H9 (cell line): ENCODE data around the gene SLC4A7. TPM values are rescaled to one million over a fixed set of nuclear protein-coding genes. Genes with fewer than 3 reads are reported as not detected.
A peak's percentile ranks its signal among the peaks of the same experiment; 100 is the strongest.

Experiments
- DNase-seq: peaks from one replicate; pipeline ENCODE4 v3.0.0-alpha.2; 2017
- H2AFZ ChIP-seq: one replicate; pipeline ENCODE4 v1.6.1; 2013; ENCODE audit warnings: mild to moderate bottlenecking, low read length, control low read depth, moderate library complexity
- H2AK5ac ChIP-seq: 2 replicates; pipeline ENCODE4 v1.6.1; 2013; ENCODE audit warnings: low read length, control low read depth, mixed read lengths; ENCODE audit not compliant: insufficient read length
- H2BK120ac ChIP-seq: one replicate; pipeline ENCODE4 v1.6.1; 2013; ENCODE audit warnings: low read depth, mild to moderate bottlenecking, low read length, control low read depth, inconsistent platforms; ENCODE audit not compliant: poor library complexity, severe bottlenecking
- H2BK12ac ChIP-seq: 2 replicates; pipeline ENCODE4 v1.6.1; 2013; ENCODE audit warnings: low read length, control low read depth, mixed read lengths, low read depth; ENCODE audit not compliant: insufficient read length
- H2BK15ac ChIP-seq: 2 replicates; pipeline ENCODE4 v1.6.1; 2013; ENCODE audit warnings: low read depth, low read length, control low read depth
- H2BK20ac ChIP-seq: one replicate; pipeline ENCODE4 v1.6.1; 2013; ENCODE audit warnings: low read depth, mild to moderate bottlenecking, low read length, control low read depth, inconsistent platforms; ENCODE audit not compliant: poor library complexity, severe bottlenecking
- H2BK5ac ChIP-seq: 2 replicates; pipeline ENCODE4 v1.6.1; 2013; ENCODE audit warnings: low read length, control low read depth, mixed read lengths; ENCODE audit not compliant: insufficient read length
- H3K14ac ChIP-seq: 2 replicates; pipeline ENCODE4 v1.6.1; 2013; ENCODE audit warnings: low read length, control low read depth; ENCODE audit not compliant: insufficient read depth
- H3K18ac ChIP-seq: 2 replicates; pipeline ENCODE4 v1.6.1; 2013; ENCODE audit warnings: low read depth, mild to moderate bottlenecking, mixed read lengths, low read length, control low read depth; ENCODE audit not compliant: insufficient read length
- H3K23ac ChIP-seq: 2 replicates; pipeline ENCODE4 v1.6.1; 2013; ENCODE audit warnings: low read length, control low read depth, mixed read lengths, low read depth; ENCODE audit not compliant: insufficient read length
- H3K23me2 ChIP-seq: 2 replicates; pipeline ENCODE4 v1.6.1; 2013; ENCODE audit warnings: low read depth, mild to moderate bottlenecking, mixed read lengths, low read length, control low read depth; ENCODE audit not compliant: insufficient read length, poor library complexity, severe bottlenecking
- H3K27ac ChIP-seq: 2 replicates; pipeline ENCODE4 v1.5.1; 2013; ENCODE audit warnings: low read length, control low read depth, mixed read lengths, low read depth; ENCODE audit not compliant: insufficient read length
- H3K27me3 ChIP-seq: 2 replicates; pipeline ENCODE4 v1.6.1; 2013; ENCODE audit warnings: low read length, control low read depth, inconsistent platforms; ENCODE audit not compliant: insufficient read depth
- H3K4ac ChIP-seq: 2 replicates; pipeline ENCODE4 v1.6.1; 2013; ENCODE audit warnings: low read depth, mild to moderate bottlenecking, control low read depth, inconsistent platforms, low read length, moderate library complexity
- H3K4me1 ChIP-seq: 2 replicates; pipeline ENCODE4 v1.6.1; 2013; ENCODE audit warnings: low read length, control low read depth, inconsistent platforms; ENCODE audit not compliant: insufficient read depth
- H3K4me2 ChIP-seq: 2 replicates; pipeline ENCODE4 v1.6.1; 2013; ENCODE audit warnings: low read length, control low read depth, mixed read lengths; ENCODE audit not compliant: insufficient read length, insufficient read depth
- H3K56ac ChIP-seq: 2 replicates; pipeline ENCODE4 v1.6.1; 2013; ENCODE audit warnings: low read depth, mild to moderate bottlenecking, mixed read lengths, low read length, control low read depth; ENCODE audit not compliant: insufficient read length
- H3K79me1 ChIP-seq: 2 replicates; pipeline ENCODE4 v1.6.1; 2013; ENCODE audit warnings: low read depth, mild to moderate bottlenecking, moderate library complexity, low read length, control low read depth, inconsistent platforms; ENCODE audit not compliant: insufficient read depth, poor library complexity, severe bottlenecking
- H3K79me2 ChIP-seq: 2 replicates; pipeline ENCODE4 v1.6.1; 2013; ENCODE audit warnings: low read length, control low read depth, inconsistent platforms; ENCODE audit not compliant: insufficient read depth
- H3K9ac ChIP-seq: 2 replicates; pipeline ENCODE4 v1.6.1; 2013; ENCODE audit warnings: low read length, control low read depth, mixed read lengths; ENCODE audit not compliant: insufficient read length; ENCODE audit errors: extremely low read depth
- H3K9me3 ChIP-seq: one replicate; pipeline ENCODE4 v1.6.1; 2013; ENCODE audit warnings: low read depth, low read length, inconsistent platforms; ENCODE audit not compliant: control insufficient read depth
- H3T11ph ChIP-seq: one replicate; pipeline ENCODE4 v1.6.1; 2013; ENCODE audit warnings: mild to moderate bottlenecking, low read length, control low read depth, inconsistent platforms
- H4K20me1 ChIP-seq: one replicate; pipeline ENCODE4 v1.6.1; 2013; ENCODE audit not compliant: control insufficient read depth, insufficient read length, insufficient read depth
- H4K5ac ChIP-seq: 2 replicates; pipeline ENCODE4 v1.6.1; 2013; ENCODE audit warnings: low read depth, mild to moderate bottlenecking, mixed read lengths, low read length, control low read depth; ENCODE audit not compliant: insufficient read length
- H4K8ac ChIP-seq: replicated peaks from 2 replicates; pipeline ENCODE4 v1.6.1; 2013; ENCODE audit warnings: low read length, control low read depth, mixed read lengths, low read depth; ENCODE audit not compliant: insufficient read length
- H4K91ac ChIP-seq: 2 replicates; pipeline ENCODE4 v1.6.1; 2013; ENCODE audit warnings: low read depth, mild to moderate bottlenecking, moderate library complexity, mixed read lengths, low read length, control low read depth; ENCODE audit not compliant: insufficient read length
- H3K27ac Mint-ChIP-seq, 3 experiments: 2 replicates in 2 of 3; 3 replicates in 1 of 3; pipeline ENCODE4 v1.8.0; 2020 to 2021; ENCODE audit warnings: mixed read lengths in 3 of 3, mild to moderate bottlenecking in 1 of 3, moderate library complexity in 1 of 3
- H3K27me3 Mint-ChIP-seq: 2 replicates; pipeline ENCODE4 v1.8.0; 2021; ENCODE audit warnings: low read depth, mild to moderate bottlenecking, moderate library complexity, mixed read lengths
- H3K36me3 Mint-ChIP-seq, 3 experiments: 2 replicates in 2 of 3; 3 replicates in 1 of 3; pipeline ENCODE4 v1.8.0; 2020 to 2021; ENCODE audit warnings: low read depth in 3 of 3, mixed read lengths in 3 of 3; ENCODE audit not compliant: insufficient read depth in 1 of 3
- H3K4me1 Mint-ChIP-seq, 2 experiments: 2 replicates each; pipeline ENCODE4 v1.8.0; 2020; ENCODE audit warnings: mixed read lengths in 2 of 2
- H3K4me3 Mint-ChIP-seq, 2 experiments: 2 replicates in 1 of 2; 3 replicates in 1 of 2; pipeline ENCODE4 v1.8.0; 2020 to 2021; ENCODE audit warnings: mild to moderate bottlenecking in 2 of 2, mixed read lengths in 2 of 2, moderate library complexity in 1 of 2
- H3K9me3 Mint-ChIP-seq, 2 experiments: 2 replicates in 1 of 2; 3 replicates in 1 of 2; pipeline ENCODE4 v1.8.0; 2020; ENCODE audit warnings: mild to moderate bottlenecking in 2 of 2, mixed read lengths in 2 of 2, moderate library complexity in 1 of 2
- CTCF ChIP-seq: fragments of 200-600 bp; sonication (generic); conservative IDR thresholded peaks from 3 replicates; pipeline ENCODE4 v1.8.0; 2021; ENCODE audit warnings: antibody characterized with exemption, mild to moderate bottlenecking
- total RNA-seq: library from RNA; stranded (reverse); gene quantifications from 2 replicates; pipeline ENCODE4 v1.2.1, GENCODE V29; 2021

SLC4A7 gene
- total RNA-seq, 1 experiment from 2014 or later: 46.1 TPM

- no peak overlapping the region for H3K4me3 Mint-ChIP-seq
- no peaks in the 10 kb centered on the region for H4K20me1 ChIP-seq
- no peak overlapping the region for H4K91ac ChIP-seq
- H3K9me3 Mint-ChIP-seq: no peaks in the 10 kb centered on the region
- no peak overlapping the region for H2BK15ac ChIP-seq
- no peaks in the 10 kb centered on the region for H3K23me2 ChIP-seq
- no peak overlapping the region for H3T11ph ChIP-seq
- DNase-seq: no peak
- no peak overlapping the region for H3K4ac ChIP-seq
- no peak overlapping the region for H3K18ac ChIP-seq
- no peak overlapping the region for H3K27ac ChIP-seq
- H3K27ac Mint-ChIP-seq: peak overlapping the region in 1 of 3 experiments; percentile 42; a peak in 1 of 7 replicates
- H2AFZ ChIP-seq: no peak overlapping the region
- H3K36me3 Mint-ChIP-seq: peaks cover 0 to 8% (median 0%) of the 10 kb centered on the region in 3 experiments; a peak in 3 of 7 replicates
- no peak for TF ChIP-seq CTCF
- peaks cover 24 to 33% of the 10 kb centered on the region in 2 experiments for H3K4me1 Mint-ChIP-seq
- no peak overlapping the region for H3K4me2 ChIP-seq
- H3K9ac ChIP-seq: no peak overlapping the region
- peaks cover 5% of the 10 kb centered on the region for H3K79me1 ChIP-seq
- no peak overlapping the region for H4K8ac ChIP-seq
- H3K23ac ChIP-seq: no peak overlapping the region
- H2BK5ac ChIP-seq: no peak overlapping the region
- H2AK5ac ChIP-seq: no peak overlapping the region
- no peak overlapping the region for H2BK20ac ChIP-seq
- no peak overlapping the region for H2BK120ac ChIP-seq
- H3K9me3 ChIP-seq: no peaks in the 10 kb centered on the region
- no peak overlapping the region for H2BK12ac ChIP-seq
- no peaks in the 10 kb centered on the region; the same call in 1 of the 2 replicates for H3K4me1 ChIP-seq
- H4K5ac ChIP-seq: no peak overlapping the region
- no peaks in the 10 kb centered on the region for H3K27me3 Mint-ChIP-seq
- no peak overlapping the region for H3K56ac ChIP-seq
- peaks cover 9% of the 10 kb centered on the region; the same call in 1 of the 2 replicates for H3K79me2 ChIP-seq
- H3K27me3 ChIP-seq: no peaks in the 10 kb centered on the region
- no peak overlapping the region for H3K14ac ChIP-seq
Observed at GRCh38 chr3:27454914-27455313, 29.3 kb downstream of the SLC4A7 start.
